Endothelial cell (in vitro differentiated cells): ENCODE results near the gene CARD11. TPM values are rescaled to one million over a fixed set of nuclear protein-coding genes. Genes with fewer than 3 reads are reported as not detected.
"Not testable (repeated sequence)": the region's sequence is repeated elsewhere in the genome, so short reads cannot be mapped to it uniquely, and the experiment has no call there.

Experiments
- DNase-seq: peaks from one replicate; pipeline ENCODE4 v3.0.0; 2021; ENCODE audit warnings: low spot score
- H3K27ac Mint-ChIP-seq: one replicate; pipeline ENCODE4 v1.8.0; 2021; ENCODE audit warnings: mixed read lengths, inconsistent platforms; ENCODE audit not compliant: unreplicated experiment
- H3K27me3 Mint-ChIP-seq: one replicate; pipeline ENCODE4 v1.8.0; 2021; ENCODE audit warnings: mild to moderate bottlenecking, moderate library complexity, mixed read lengths, inconsistent platforms; ENCODE audit not compliant: unreplicated experiment
- H3K36me3 Mint-ChIP-seq: one replicate; pipeline ENCODE4 v1.8.0; 2021; ENCODE audit warnings: mild to moderate bottlenecking, low read depth, mixed read lengths, inconsistent platforms; ENCODE audit not compliant: unreplicated experiment
- H3K4me1 Mint-ChIP-seq: one replicate; pipeline ENCODE4 v1.8.0; 2021; ENCODE audit warnings: mild to moderate bottlenecking, mixed read lengths, inconsistent platforms; ENCODE audit not compliant: unreplicated experiment
- H3K4me3 Mint-ChIP-seq: one replicate; pipeline ENCODE4 v1.8.0; 2021; ENCODE audit warnings: mild to moderate bottlenecking, mixed read lengths, inconsistent platforms; ENCODE audit not compliant: unreplicated experiment
- H3K9me3 Mint-ChIP-seq: one replicate; pipeline ENCODE4 v1.8.0; 2021; ENCODE audit warnings: mixed read lengths, inconsistent platforms; ENCODE audit not compliant: unreplicated experiment
- total RNA-seq: library from RNA; stranded (reverse); fragmentation: NEBNext Ultra II Directional; extraction: Animal tissue kit (Norgen Biotek cat#: 25700); gene quantifications from one replicate; pipeline ENCODE4 v1.2.1, GENCODE V29; 2021; ENCODE audit not compliant: unreplicated experiment
- TF ChIP-seq, protein P1 (sequence below): fragments of 200-600 bp; sonication (generic); IDR thresholded peaks from one replicate; pipeline ENCODE4 v1.5.0; 2021; ENCODE audit warnings: antibody characterized with exemption; ENCODE audit not compliant: unreplicated experiment

The CARD11 gene
- total RNA-seq, 1 donor from 2014 or later = 3.9 TPM

DNA sequence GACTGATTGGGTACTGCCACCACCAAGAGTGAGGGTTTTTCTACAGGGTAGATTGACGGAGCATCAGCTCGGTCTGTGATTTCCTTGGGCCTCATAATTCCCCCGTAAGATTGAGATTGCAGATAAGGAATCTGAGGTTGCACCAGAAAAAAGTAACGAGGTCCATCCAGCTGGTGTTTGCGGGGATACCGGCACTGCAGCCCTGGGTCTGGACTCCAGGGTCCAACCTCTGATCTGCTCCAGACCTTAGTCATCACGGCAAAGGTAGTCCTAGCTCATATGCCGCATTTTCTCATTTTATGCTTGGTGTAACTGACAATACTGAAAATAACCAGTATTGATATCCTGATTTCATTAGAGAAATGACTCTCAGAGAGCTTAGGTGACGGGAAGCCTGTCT is 3.9 kb downstream of the CARD11 start:
- DNase-seq = no peak
- peaks cover 3% of the 10 kb centered on the region for H3K27me3 Mint-ChIP-seq
- H3K4me3 Mint-ChIP-seq = no peak overlapping the region
- no peaks in the 10 kb centered on the region for H3K4me1 Mint-ChIP-seq
- TF ChIP-seq, protein P1, sequence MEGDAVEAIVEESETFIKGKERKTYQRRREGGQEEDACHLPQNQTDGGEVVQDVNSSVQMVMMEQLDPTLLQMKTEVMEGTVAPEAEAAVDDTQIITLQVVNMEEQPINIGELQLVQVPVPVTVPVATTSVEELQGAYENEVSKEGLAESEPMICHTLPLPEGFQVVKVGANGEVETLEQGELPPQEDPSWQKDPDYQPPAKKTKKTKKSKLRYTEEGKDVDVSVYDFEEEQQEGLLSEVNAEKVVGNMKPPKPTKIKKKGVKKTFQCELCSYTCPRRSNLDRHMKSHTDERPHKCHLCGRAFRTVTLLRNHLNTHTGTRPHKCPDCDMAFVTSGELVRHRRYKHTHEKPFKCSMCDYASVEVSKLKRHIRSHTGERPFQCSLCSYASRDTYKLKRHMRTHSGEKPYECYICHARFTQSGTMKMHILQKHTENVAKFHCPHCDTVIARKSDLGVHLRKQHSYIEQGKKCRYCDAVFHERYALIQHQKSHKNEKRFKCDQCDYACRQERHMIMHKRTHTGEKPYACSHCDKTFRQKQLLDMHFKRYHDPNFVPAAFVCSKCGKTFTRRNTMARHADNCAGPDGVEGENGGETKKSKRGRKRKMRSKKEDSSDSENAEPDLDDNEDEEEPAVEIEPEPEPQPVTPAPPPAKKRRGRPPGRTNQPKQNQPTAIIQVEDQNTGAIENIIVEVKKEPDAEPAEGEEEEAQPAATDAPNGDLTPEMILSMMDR = no peak
- no peaks in the 10 kb centered on the region for H3K9me3 Mint-ChIP-seq
- H3K27ac Mint-ChIP-seq = no peak overlapping the region
- no peaks in the 10 kb centered on the region for H3K36me3 Mint-ChIP-seq

DNA sequence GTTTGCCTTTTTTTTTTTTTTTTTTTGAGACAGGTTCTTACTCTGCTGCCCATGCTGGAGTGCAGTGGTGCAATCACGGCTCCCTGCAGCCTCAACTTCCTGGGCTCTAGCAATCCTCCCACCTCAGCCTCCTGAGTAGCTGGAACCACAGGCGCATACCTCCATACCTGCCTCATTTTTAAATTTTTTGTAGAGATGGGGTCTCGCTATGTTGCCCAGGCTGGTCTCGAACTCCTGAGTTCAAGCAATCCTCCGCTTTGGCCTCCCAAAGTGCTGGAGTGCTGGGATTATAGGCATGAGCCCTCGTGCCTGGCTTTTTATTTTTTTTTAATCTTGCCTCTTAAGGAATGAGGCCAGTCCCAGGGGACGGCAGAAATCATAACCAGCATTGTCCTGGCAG is 5.7 kb downstream of the CARD11 start:
- not testable (repeated sequence) for H3K4me3 Mint-ChIP-seq, H3K4me1 Mint-ChIP-seq, DNase-seq, H3K27me3 Mint-ChIP-seq, H3K27ac Mint-ChIP-seq, H3K9me3 Mint-ChIP-seq, H3K36me3 Mint-ChIP-seq

DNA sequence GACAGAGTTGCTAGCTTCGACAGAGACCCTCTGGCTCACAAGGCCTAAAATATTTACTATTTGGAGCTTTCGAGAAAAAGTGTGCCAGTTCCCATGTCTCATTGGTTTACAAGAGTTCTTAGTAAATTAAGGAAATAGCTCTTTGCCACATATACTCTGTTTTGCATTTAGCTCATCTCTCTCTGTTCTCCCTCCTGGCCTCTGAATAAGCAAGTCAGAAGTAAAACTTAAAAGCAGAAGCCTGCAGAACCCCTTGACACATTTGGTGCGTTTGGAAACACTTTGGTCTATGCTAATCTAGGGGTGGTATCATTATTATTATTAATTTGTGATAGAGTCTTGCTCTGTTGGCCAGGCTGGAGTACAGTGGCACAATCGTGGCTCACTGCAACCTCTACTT is 6.4 kb downstream of the CARD11 start:
- Mint-ChIP-seq H3K4me3 (no peak overlapping the region), H3K27me3 (peaks cover 3% of the 10 kb centered on the region), H3K27ac (no peak overlapping the region), H3K9me3 (no peaks in the 10 kb centered on the region), H3K4me1 (no peaks in the 10 kb centered on the region), H3K36me3 (no peaks in the 10 kb centered on the region)
- TF ChIP-seq, protein P1 = no peak
- no peak for DNase-seq

DNA sequence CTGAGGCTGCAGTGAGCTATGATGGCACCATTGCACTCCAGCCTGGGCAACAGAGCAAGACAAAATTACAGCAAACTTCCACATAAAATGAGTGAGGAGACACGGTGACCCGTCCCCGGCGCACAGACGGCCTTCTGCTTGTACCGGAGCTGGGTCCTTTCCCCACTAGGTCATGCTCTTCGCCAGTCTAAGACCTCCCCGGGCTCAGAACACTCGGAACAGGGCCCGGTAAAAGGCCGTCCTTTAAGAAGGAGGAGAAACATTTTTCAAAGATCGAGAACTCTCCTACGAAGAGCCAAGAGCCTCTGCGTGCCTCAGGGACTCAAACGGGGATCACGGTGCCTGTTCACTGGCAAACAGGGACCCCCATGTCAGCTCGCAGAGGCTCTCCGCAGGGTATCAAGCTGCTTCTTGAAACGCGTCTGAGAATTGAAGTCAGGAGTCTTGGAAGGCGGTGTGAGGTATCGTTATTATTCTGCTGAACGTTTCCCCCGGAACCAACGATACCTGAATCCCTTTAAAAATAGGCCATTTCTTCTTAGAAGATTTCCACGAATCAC is 9.0 kb downstream of the CARD11 start:
- Mint-ChIP-seq H3K36me3 (no peaks in the 10 kb centered on the region), H3K4me3 (no peak overlapping the region), H3K27me3 (peaks cover 3% of the 10 kb centered on the region), H3K9me3 (no peaks in the 10 kb centered on the region), H3K4me1 (no peaks in the 10 kb centered on the region), H3K27ac (no peak overlapping the region)
- TF ChIP-seq, protein P1 = no peak
- DNase-seq = no peak

DNA sequence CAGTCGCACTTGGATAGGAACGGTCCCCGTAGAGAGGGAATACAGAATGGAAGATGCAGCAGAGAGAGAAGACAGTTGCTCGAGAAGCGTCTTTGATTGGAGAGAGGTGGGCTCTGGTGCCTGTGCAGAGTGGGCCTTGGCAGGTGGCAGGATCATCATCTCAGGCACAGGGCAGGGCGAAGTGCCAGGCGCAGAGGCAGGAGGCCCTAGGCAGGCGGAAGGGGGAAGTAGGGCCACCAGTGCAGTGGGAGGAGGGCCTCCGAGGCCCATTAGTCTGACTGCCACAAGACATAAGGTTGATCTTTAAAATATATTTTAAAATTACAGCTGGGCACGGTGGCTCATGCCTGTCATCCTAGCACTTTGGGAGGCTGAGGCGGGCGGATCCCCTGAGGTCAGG is 10.1 kb downstream of the CARD11 start:
- no peak for DNase-seq
- Mint-ChIP-seq H3K27ac (no peak overlapping the region), H3K27me3 (peaks cover 3% of the 10 kb centered on the region), H3K9me3 (no peaks in the 10 kb centered on the region), H3K36me3 (no peaks in the 10 kb centered on the region), H3K4me3 (no peak overlapping the region), H3K4me1 (no peaks in the 10 kb centered on the region)
- TF ChIP-seq, protein P1 = no peak

DNA sequence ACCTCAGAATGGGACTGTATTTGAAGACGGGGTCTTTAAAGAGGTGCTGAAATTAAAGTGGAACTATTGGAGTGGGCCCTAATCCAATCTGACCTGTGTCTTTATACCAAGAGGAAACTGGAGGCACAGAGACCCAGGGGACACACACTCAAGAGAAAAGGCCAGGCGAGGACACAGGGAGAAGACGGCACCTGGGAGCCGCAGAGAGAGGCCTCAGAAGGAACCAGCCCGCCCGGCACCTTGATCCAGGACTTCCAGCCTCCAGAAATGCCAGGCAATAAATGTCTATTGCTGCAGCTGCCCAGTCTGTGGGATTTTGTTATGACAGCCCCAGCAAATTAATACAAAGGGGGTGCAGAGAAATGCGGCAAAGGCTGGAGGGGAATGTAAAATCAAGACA is 10.5 kb downstream of the CARD11 start:
- Mint-ChIP-seq H3K27me3 (no peaks in the 10 kb centered on the region), H3K27ac (no peak overlapping the region), H3K4me1 (no peaks in the 10 kb centered on the region), H3K9me3 (no peaks in the 10 kb centered on the region), H3K4me3 (no peak overlapping the region), H3K36me3 (no peaks in the 10 kb centered on the region)
- TF ChIP-seq, protein P1 = no peak
- DNase-seq = no peak
